Measurements from ENCODE around the gene EPHA3.

DNA sequence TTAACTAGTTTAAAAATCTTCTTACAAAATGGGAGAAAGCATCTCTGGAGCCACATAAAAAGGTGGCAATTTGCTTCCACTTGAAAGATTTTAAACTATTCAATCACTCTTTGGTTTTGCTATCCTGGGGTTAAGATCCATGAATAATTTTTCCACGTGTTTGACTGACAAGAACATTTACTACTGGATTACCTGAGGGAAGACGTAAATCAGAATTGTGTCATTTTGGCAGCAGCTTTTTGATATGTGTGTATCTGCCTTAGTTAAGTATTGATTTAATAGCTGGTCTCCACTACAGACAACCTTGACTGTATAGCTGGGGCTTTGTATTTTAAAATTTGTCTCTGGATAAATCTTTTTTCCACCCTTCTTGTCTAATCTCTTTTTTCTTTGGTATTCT lies 228.3 kb downstream of the EPHA3 start:
- TF ChIP-seq POLR2A (IDR thresholded peaks at IDR 0.05), result no peak
- TF ChIP-seq, protein P1, sequence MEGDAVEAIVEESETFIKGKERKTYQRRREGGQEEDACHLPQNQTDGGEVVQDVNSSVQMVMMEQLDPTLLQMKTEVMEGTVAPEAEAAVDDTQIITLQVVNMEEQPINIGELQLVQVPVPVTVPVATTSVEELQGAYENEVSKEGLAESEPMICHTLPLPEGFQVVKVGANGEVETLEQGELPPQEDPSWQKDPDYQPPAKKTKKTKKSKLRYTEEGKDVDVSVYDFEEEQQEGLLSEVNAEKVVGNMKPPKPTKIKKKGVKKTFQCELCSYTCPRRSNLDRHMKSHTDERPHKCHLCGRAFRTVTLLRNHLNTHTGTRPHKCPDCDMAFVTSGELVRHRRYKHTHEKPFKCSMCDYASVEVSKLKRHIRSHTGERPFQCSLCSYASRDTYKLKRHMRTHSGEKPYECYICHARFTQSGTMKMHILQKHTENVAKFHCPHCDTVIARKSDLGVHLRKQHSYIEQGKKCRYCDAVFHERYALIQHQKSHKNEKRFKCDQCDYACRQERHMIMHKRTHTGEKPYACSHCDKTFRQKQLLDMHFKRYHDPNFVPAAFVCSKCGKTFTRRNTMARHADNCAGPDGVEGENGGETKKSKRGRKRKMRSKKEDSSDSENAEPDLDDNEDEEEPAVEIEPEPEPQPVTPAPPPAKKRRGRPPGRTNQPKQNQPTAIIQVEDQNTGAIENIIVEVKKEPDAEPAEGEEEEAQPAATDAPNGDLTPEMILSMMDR (IDR thresholded peaks at IDR 0.05), result no peak
